ENCODE results near the gene ARHGAP8.

- TF ChIP-seq CTCF (IDR thresholded peaks at IDR 0.05; ENCODE audit: poor library complexity) (no peak), EZH2 (IDR thresholded peaks at IDR 0.05; ENCODE audit: borderline replicate concordance) (no peak)
These were observed 8.7 kb downstream of the ARHGAP8 start for GRCh38 chr22:44761025-44761424.

All from hepatocyte (in vitro differentiated cells).